Esophagus muscularis mucosa (tissue), 3 donors: ENCODE data around the gene MARK1.

ENCODE experiments used
- CTCF ChIP-seq, 3 experiments: fragments of 200-600 bp in 2 of 3; fragments of 450-650 bp in 1 of 3; sonication (generic) in 2 of 3; IDR thresholded peaks; one replicate each; pipeline ENCODE4 v1.5.1; 2017 to 2019; ENCODE audit warnings: antibody characterized with exemption in 3 of 3, mild to moderate bottlenecking in 2 of 3, moderate library complexity in 1 of 3
- POLR2A ChIP-seq: fragments of 450-650 bp; IDR thresholded peaks from one replicate; pipeline ENCODE4 v1.6.1; 2017; ENCODE audit warnings: antibody characterized with exemption, moderate library complexity, mild to moderate bottlenecking, low read depth

- no peak for TF ChIP-seq CTCF (IDR thresholded peaks at IDR 0.05)
- no peak for TF ChIP-seq POLR2A
Measured at GRCh38 chr1:220666349-220666748, 138.4 kb downstream of the MARK1 start.
